Measurements from ENCODE around the gene RSPH4A. TPM values are rescaled to one million over a fixed set of nuclear protein-coding genes. Genes with fewer than 3 reads are reported as not detected.

RSPH4A gene
- total RNA-seq, 1 donor from 2014 or later = 0.18 TPM

Other genes with a start within 250 kb of the RSPH4A start
- 82.7 TPM for gene DSE, start 245.5 kb upstream of the RSPH4A start, total RNA-seq
- gene CALHM6, start 155.1 kb upstream of the RSPH4A start, total RNA-seq = 5.5 TPM
- 5.3 TPM for gene CALHM5, start 104.8 kb upstream of the RSPH4A start, total RNA-seq
- gene TRAPPC3L, start 70.8 kb upstream of the RSPH4A start, total RNA-seq = 0.22 TPM
- gene CALHM4, start 62.7 kb upstream of the RSPH4A start, total RNA-seq = not detected
- 39.6 TPM for gene RWDD1, start 45.0 kb upstream of the RSPH4A start, total RNA-seq
- 14.7 TPM for gene ZUP1, start 52.3 kb downstream of the RSPH4A start, total RNA-seq
- gene KPNA5, start 64.7 kb downstream of the RSPH4A start, total RNA-seq = 29.5 TPM
- gene FAM162B, start 149.2 kb downstream of the RSPH4A start, total RNA-seq = 8.9 TPM
- gene GPRC6A, start 212.6 kb downstream of the RSPH4A start, total RNA-seq = not detected